ENCODE results near the gene SLCO4A1. TPM values are rescaled to one million over a fixed set of nuclear protein-coding genes. Genes with fewer than 3 reads are reported as not detected.
A peak's percentile ranks its signal among the peaks of the same experiment; 100 is the strongest.

SLCO4A1 gene
- total and polyA plus RNA-seq, 8 donors: 0.58 to 44.3 (median 11.9) TPM

DNA sequence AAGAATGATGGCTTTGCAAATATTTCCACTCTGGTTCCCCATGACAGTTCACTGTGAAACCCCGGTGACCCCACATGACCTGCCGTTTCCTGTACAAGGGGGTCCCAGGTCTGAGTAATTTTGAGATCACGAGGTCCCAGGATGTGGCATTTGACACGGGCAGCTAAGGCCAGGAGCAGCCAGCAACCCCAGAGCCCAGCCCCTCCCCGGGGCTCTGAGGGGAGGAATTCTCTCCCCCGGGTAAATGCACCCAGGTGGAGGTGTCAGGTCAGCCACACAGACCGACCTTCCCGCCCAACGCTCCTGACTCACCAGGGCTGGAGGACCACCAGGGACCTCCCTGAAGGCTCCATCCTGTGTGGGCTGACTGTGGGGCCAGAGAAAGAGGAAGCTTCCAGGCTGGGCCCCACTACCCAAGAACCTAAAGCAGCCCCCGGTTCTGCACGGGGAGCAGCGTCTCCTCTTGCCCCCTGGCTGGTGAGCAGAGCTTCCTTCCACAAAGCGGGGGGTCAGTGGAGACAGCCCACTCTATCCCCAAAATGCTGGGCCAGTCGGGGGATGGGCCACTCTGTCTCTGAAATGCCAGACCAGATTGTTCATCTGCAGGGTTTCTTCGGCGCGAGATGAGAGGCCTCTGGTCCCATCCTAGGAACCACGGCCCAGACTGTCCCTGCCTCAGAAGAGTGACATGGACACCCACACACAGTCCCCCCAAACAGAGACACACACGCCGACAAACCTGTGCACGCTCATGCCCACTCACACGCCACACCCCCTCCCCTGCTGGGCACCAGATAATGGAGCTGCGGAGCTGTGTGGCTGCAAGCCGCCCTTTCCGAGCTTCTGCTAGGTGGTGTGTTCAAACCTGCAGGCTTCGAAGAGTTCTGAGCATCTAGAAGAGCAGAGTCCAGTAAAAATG is 23.4 kb upstream of the SLCO4A1 start:
- H3K27me3 ChIP-seq: peaks cover 0 to 8% (median 0%) of the 10 kb centered on the region in 3 donors
- WGBS, 5 donors: 73 to 78% (median 74%) methylated on average over 18 to 26 of the region's 26 CpGs
- H3K4me1 ChIP-seq: peaks cover 24 to 61% (median 49%) of the 10 kb centered on the region in 4 donors
- no peak for TF ChIP-seq EP300 (IDR thresholded peaks at IDR 0.05)
- no peak for DNase-seq
- intact Hi-C loops (cut with DNase I; ENCODE audit: low total_unique reads): loop anchor here (5.0 kb wide), 1 partner anchor 117 kb away; no protein-coding TSS in a partner anchor
- H3K4me3 ChIP-seq: no peak overlapping the region
- H3K9me3 ChIP-seq: no peaks in the 10 kb centered on the region
- peak overlapping the region; percentile 32 to 78 (median 69) for H3K27ac ChIP-seq
- H3K36me3 ChIP-seq: no peaks in the 10 kb centered on the region

DNA sequence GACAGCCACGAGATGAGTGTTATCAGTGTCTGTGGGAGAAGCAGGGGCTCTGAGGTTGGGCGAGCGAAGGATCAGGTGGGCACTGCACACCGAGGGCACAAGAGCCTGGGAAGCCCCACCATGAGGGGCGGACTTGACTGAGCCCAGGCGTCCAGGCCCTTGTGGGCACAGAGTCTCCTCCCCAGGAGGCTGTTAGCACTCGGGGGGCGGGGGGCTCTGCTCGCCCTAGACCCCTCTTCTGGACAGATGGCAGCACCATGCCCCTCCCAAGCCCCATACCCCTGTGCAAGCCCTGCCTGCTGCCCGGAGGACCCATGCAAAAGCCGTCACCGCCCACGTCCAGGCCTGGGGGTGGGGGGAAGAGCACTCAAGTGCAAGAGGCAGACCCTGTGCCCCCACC is 21.7 kb upstream of the SLCO4A1 start:
- DNase-seq: no peak
- intact Hi-C loops (cut with DNase I; ENCODE audit: low total_unique reads): no loop called here

GRCh38 chr20:62621251-62622110 is 20.8 kb upstream of the SLCO4A1 start:
- TF ChIP-seq POLR2A (IDR thresholded peaks at IDR 0.05): no peak
- TF ChIP-seq, protein P1, sequence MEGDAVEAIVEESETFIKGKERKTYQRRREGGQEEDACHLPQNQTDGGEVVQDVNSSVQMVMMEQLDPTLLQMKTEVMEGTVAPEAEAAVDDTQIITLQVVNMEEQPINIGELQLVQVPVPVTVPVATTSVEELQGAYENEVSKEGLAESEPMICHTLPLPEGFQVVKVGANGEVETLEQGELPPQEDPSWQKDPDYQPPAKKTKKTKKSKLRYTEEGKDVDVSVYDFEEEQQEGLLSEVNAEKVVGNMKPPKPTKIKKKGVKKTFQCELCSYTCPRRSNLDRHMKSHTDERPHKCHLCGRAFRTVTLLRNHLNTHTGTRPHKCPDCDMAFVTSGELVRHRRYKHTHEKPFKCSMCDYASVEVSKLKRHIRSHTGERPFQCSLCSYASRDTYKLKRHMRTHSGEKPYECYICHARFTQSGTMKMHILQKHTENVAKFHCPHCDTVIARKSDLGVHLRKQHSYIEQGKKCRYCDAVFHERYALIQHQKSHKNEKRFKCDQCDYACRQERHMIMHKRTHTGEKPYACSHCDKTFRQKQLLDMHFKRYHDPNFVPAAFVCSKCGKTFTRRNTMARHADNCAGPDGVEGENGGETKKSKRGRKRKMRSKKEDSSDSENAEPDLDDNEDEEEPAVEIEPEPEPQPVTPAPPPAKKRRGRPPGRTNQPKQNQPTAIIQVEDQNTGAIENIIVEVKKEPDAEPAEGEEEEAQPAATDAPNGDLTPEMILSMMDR (IDR thresholded peaks at IDR 0.05): no peak
- no peak for TF ChIP-seq POLR2AphosphoS5 (IDR thresholded peaks at IDR 0.05)
- TF ChIP-seq EP300 (IDR thresholded peaks at IDR 0.05): no peak
- Histone ChIP-seq H3K4me1 (peaks cover 33 to 77% (median 64%) of the 10 kb centered on the region in 4 donors), H3K9me3 (no peaks in the 10 kb centered on the region), H3K36me3 (no peaks in the 10 kb centered on the region), H3K27me3 (peaks cover 0 to 8% (median 0%) of the 10 kb centered on the region in 3 donors), H3K27ac (peak overlapping the region; percentile 90 to 98 (median 94)), H3K4me3 (no peak overlapping the region)
- intact Hi-C loops (cut with DNase I; ENCODE audit: low total_unique reads): no loop called here
- no peak for DNase-seq
- WGBS, 5 donors: 59 to 77% (median 72%) methylated on average over 22 to 34 of the region's 34 CpGs

More for the DNA sequence above, 21.7 kb upstream of the SLCO4A1 start:
- TF ChIP-seq POLR2AphosphoS5 (IDR thresholded peaks at IDR 0.05) (no peak), POLR2A (IDR thresholded peaks at IDR 0.05) (no peak), EP300 (IDR thresholded peaks at IDR 0.05) (no peak)
- TF ChIP-seq, protein P1 (IDR thresholded peaks at IDR 0.05): no peak
- no peaks in the 10 kb centered on the region for H3K36me3 ChIP-seq
- H3K9me3 ChIP-seq: no peaks in the 10 kb centered on the region
- no peak overlapping the region for H3K27ac ChIP-seq
- 80 to 85% (median 82%) methylated on average over 10 to 13 of the region's 13 CpGs for WGBS, 5 donors
- no peak overlapping the region for H3K4me3 ChIP-seq
- peaks cover 33 to 79% (median 65%) of the 10 kb centered on the region in 4 donors for H3K4me1 ChIP-seq
- H3K27me3 ChIP-seq: peaks cover 0 to 8% (median 0%) of the 10 kb centered on the region in 3 donors

DNA sequence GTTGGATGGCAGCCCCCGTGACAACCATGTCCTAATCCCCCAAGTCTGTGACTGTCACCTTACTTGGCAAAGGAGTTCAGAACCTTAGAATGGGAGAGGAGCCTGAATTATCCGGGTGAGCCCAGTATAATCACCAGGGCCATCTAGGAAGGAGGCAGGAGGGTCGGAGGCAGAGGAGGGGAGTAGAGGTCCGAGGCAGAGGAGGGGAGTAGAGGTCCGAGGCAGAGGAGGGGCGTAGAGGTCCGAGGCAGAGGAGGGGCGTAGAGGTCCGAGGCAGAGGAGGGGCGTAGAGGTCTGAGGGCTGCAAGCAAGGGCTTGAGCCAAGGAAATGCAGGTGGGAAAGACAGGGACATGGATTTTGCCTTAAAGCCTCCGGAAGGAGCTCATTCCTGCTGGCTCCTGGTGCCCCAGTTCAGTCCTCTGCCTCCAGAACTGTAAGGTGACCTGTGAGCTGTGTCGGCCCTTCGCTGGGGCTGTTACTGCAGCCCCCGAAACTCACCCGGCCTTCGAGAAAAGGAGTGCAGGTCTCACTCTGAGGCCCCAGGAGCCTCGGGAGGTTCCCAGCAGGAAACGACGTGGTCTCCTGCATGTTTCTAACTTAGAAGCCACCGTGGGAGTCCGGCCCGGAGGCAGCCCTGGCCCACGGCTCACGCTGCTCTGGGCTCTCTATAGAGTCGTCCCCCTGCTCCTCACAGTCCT is 20.0 kb upstream of the SLCO4A1 start:
- WGBS, 5 donors: 82 to 91% (median 86%) methylated on average over 20 to 25 of the region's 25 CpGs
- intact Hi-C loops (cut with DNase I; ENCODE audit: low total_unique reads): no loop called here
- Histone ChIP-seq H3K9me3 (no peaks in the 10 kb centered on the region), H3K27me3 (peaks cover 0 to 8% (median 0%) of the 10 kb centered on the region in 3 donors), H3K27ac (peak overlapping the region; percentile 90 to 98 (median 94)), H3K36me3 (no peaks in the 10 kb centered on the region), H3K4me1 (peaks cover 30 to 69% (median 56%) of the 10 kb centered on the region in 4 donors), H3K4me3 (no peak overlapping the region)
- no peak for TF ChIP-seq EP300 (IDR thresholded peaks at IDR 0.05)
- no peak for TF ChIP-seq POLR2AphosphoS5 (IDR thresholded peaks at IDR 0.05)
- TF ChIP-seq, protein P1 (IDR thresholded peaks at IDR 0.05): no peak
- TF ChIP-seq POLR2A (IDR thresholded peaks at IDR 0.05): no peak
- DNase-seq: no peak
